Erythroblast (primary cell): ENCODE measurements around the gene ZFYVE19.

ENCODE experiments used
- GATA1 ChIP-seq: IDR thresholded peaks from 2 replicates; pipeline ENCODE4 v1.6.1; 2011; ENCODE audit warnings: low read depth, mild to moderate bottlenecking, control low read depth, low read length, moderate library complexity
- POLR2A ChIP-seq: IDR thresholded peaks from 2 replicates; pipeline ENCODE4 v1.6.1; 2011; ENCODE audit warnings: mild to moderate bottlenecking, low read length

- TF ChIP-seq POLR2A (no peak), GATA1 (no peak)
Observed at GRCh38 chr15:40806672-40807027, 239 bp upstream of the ZFYVE19 start.
